SK-N-SH treated with all-trans-retinoic acid at 6 μM for 48 hours (cell line): ENCODE measurements around the gene KCNK1.

Experiments used
- ARNTL ChIP-seq: fragments of 450-650 bp; formaldehyde crosslinking; IDR thresholded peaks from 2 replicates; pipeline ENCODE4 v1.5.0; 2020; ENCODE audit warnings: low read depth, mild to moderate bottlenecking, moderate library complexity, borderline replicate concordance
- PPARA ChIP-seq: fragments of 250-450 bp; sonication (Bioruptor Pico); IDR thresholded peaks from 2 replicates; pipeline ENCODE4 v1.5.0; 2020; ENCODE audit warnings: mild to moderate bottlenecking, borderline replicate concordance
- ZC3H10 ChIP-seq: fragments of 250-450 bp; sonication (Bioruptor Pico); IDR thresholded peaks from 2 replicates; pipeline ENCODE4 v1.5.1; 2021; ENCODE audit warnings: mild to moderate bottlenecking, moderate library complexity
- ZNF565 ChIP-seq: fragments of 450-650 bp; formaldehyde crosslinking; conservative IDR thresholded peaks from 2 replicates; pipeline ENCODE4 v1.5.0; 2020; ENCODE audit warnings: low read depth, mild to moderate bottlenecking, moderate library complexity
- TF ChIP-seq, protein P1 (sequence below): fragments of 250-450 bp; sonication (Bioruptor Pico); IDR thresholded peaks from 2 replicates; pipeline ENCODE4 v1.5.1; 2020; ENCODE audit warnings: low read depth, mild to moderate bottlenecking, moderate library complexity
- TF ChIP-seq, protein P2 (sequence below): fragments of 250-450 bp; sonication (Bioruptor Pico); IDR thresholded peaks from 2 replicates; pipeline ENCODE4 v1.8.0; 2020; ENCODE audit warnings: mild to moderate bottlenecking, moderate library complexity, borderline replicate concordance

DNA sequence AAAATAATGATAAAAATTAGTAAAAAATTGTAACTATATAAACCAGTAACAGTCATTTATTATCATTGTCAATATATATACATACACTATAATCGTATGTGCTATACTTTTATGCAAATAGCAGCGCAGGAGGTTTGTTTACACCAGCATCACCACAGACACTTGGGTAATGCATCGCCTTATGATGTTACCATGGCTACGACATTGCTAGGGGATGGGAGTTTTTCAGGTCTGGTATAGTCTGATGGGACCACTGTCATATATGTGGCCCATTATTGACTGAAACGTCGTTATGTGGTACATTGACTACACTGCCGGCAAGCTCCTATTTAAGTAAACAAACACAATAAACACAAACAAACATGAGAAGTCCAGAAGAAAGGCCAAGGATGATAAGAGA is 45.6 kb downstream of the KCNK1 start:
- TF ChIP-seq PPARA (CRISPR knock-in tag), result no peak
- TF ChIP-seq, protein P1, sequence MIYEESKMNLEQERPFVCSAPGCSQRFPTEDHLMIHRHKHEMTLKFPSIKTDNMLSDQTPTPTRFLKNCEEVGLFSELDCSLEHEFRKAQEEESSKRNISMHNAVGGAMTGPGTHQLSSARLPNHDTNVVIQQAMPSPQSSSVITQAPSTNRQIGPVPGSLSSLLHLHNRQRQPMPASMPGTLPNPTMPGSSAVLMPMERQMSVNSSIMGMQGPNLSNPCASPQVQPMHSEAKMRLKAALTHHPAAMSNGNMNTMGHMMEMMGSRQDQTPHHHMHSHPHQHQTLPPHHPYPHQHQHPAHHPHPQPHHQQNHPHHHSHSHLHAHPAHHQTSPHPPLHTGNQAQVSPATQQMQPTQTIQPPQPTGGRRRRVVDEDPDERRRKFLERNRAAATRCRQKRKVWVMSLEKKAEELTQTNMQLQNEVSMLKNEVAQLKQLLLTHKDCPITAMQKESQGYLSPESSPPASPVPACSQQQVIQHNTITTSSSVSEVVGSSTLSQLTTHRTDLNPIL (CRISPR knock-in tag), result no peak
- no peak for TF ChIP-seq ZC3H10
- TF ChIP-seq ZNF565 (CRISPR knock-in tag), result no peak
- no peak for TF ChIP-seq ARNTL (CRISPR knock-in tag)
- TF ChIP-seq, protein P2, sequence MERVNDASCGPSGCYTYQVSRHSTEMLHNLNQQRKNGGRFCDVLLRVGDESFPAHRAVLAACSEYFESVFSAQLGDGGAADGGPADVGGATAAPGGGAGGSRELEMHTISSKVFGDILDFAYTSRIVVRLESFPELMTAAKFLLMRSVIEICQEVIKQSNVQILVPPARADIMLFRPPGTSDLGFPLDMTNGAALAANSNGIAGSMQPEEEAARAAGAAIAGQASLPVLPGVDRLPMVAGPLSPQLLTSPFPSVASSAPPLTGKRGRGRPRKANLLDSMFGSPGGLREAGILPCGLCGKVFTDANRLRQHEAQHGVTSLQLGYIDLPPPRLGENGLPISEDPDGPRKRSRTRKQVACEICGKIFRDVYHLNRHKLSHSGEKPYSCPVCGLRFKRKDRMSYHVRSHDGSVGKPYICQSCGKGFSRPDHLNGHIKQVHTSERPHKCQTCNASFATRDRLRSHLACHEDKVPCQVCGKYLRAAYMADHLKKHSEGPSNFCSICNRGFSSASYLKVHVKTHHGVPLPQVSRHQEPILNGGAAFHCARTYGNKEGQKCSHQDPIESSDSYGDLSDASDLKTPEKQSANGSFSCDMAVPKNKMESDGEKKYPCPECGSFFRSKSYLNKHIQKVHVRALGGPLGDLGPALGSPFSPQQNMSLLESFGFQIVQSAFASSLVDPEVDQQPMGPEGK (CRISPR knock-in tag), result no peak
